Measurements from ENCODE around the gene SLC25A22.
A peak's percentile ranks its signal among the peaks of the same experiment; 100 is the strongest.

The SLC25A22 gene

GRCh38 chr11:820655-821511, 22.8 kb upstream of the SLC25A22 start:
- H3K4me3 ChIP-seq (ENCODE audit: low read depth, low read length) = peak overlapping the region; percentile 86
- DNase-seq (ENCODE audit: low read depth) = no peak
- TF ChIP-seq CTCF (IDR thresholded peaks at IDR 0.05; ENCODE audit: low read depth, low read length, missing control alignments) = no peak

- no peak for TF ChIP-seq CTCF (IDR thresholded peaks at IDR 0.05; ENCODE audit: low read depth, low read length, missing control alignments)
- DNase-seq (ENCODE audit: low read depth) = peak; percentile 86
- H3K4me3 ChIP-seq (ENCODE audit: low read depth, low read length) = peak overlapping the region; percentile 86
Measured at GRCh38 chr11:819943-820649, 22.0 kb upstream of the SLC25A22 start.

GRCh38 chr11:819129-819931, 21.2 kb upstream of the SLC25A22 start:
- no peak for DNase-seq (ENCODE audit: low read depth)
- H3K4me3 ChIP-seq (ENCODE audit: low read depth, low read length) = peak overlapping the region; percentile 86
- TF ChIP-seq CTCF (IDR thresholded peaks at IDR 0.05; ENCODE audit: low read depth, low read length, missing control alignments) = no peak

GRCh38 chr11:818396-819128, 20.5 kb upstream of the SLC25A22 start, which contains the start of gene PNPLA2:
Gene PNPLA2 (plus strand): TSS chr11:818914. CDS start chr11:819719, 805 bp downstream.
- H3K4me3 ChIP-seq (ENCODE audit: low read depth, low read length) = peak within 1 kb of the TSS; percentile 86
- no peak for TF ChIP-seq CTCF (IDR thresholded peaks at IDR 0.05; ENCODE audit: low read depth, low read length, missing control alignments)
- no peak for DNase-seq (ENCODE audit: low read depth)

- DNase-seq (ENCODE audit: low read depth) = no peak
- TF ChIP-seq CTCF (IDR thresholded peaks at IDR 0.05; ENCODE audit: low read depth, low read length, missing control alignments) = no peak
- H3K4me3 ChIP-seq (ENCODE audit: low read depth, low read length) = no peak overlapping the region
Measured at GRCh38 chr11:816433-816779, 18.3 kb upstream of the SLC25A22 start.

All from GM12864 (cell line).